Effector memory CD4-positive, alpha-beta T cell (primary cell): ENCODE measurements around the gene PRODH.
"Not testable (repeated sequence)": the region's sequence is repeated elsewhere in the genome, so short reads cannot be mapped to it uniquely, and the experiment has no call there.

Experiments used
- DNase-seq, 3 donors: peaks; one replicate each; pipeline ENCODE4 v3.0.0-alpha.2; 2020
- H3K27ac ChIP-seq: 2 replicates; pipeline ENCODE4 v1.7.0; 2013; ENCODE audit warnings: mild to moderate bottlenecking, low read length, moderate library complexity; ENCODE audit not compliant: insufficient read depth, poor library complexity, severe bottlenecking
- H3K27me3 ChIP-seq: replicated peaks from 2 replicates; pipeline ENCODE4 v1.7.0; 2013; ENCODE audit warnings: mild to moderate bottlenecking, low read length; ENCODE audit not compliant: insufficient read depth, control insufficient read depth, poor library complexity, severe bottlenecking
- H3K36me3 ChIP-seq: 2 replicates; pipeline ENCODE4 v1.7.0; 2013; ENCODE audit warnings: mild to moderate bottlenecking, low read length, moderate library complexity; ENCODE audit not compliant: control insufficient read depth, insufficient read depth
- H3K4me1 ChIP-seq: 2 replicates; pipeline ENCODE4 v1.7.0; 2013; ENCODE audit warnings: low read length, mild to moderate bottlenecking; ENCODE audit not compliant: control insufficient read depth, insufficient read depth, poor library complexity, severe bottlenecking
- H3K4me3 ChIP-seq: 2 replicates; pipeline ENCODE4 v1.7.0; 2013; ENCODE audit warnings: low read length, low read depth, mild to moderate bottlenecking; ENCODE audit not compliant: insufficient read depth, poor library complexity, severe bottlenecking
- H3K9me3 ChIP-seq: 2 replicates; pipeline ENCODE4 v1.7.0; 2013; ENCODE audit warnings: mild to moderate bottlenecking, low read length, moderate library complexity; ENCODE audit not compliant: control insufficient read depth

The PRODH gene

GRCh38 chr22:18968011-18968749 lies 32.1 kb upstream of the PRODH start:
- no peak overlapping the region for H3K4me3 ChIP-seq
- no peak for DNase-seq
- H3K27ac ChIP-seq: no peak overlapping the region
- no peaks in the 10 kb centered on the region for H3K36me3 ChIP-seq
- H3K4me1 ChIP-seq: peaks cover 9% of the 10 kb centered on the region
- peaks cover 8% of the 10 kb centered on the region for H3K27me3 ChIP-seq
- no peaks in the 10 kb centered on the region for H3K9me3 ChIP-seq

- not testable (repeated sequence) for H3K4me3 ChIP-seq, H3K27me3 ChIP-seq, H3K27ac ChIP-seq, H3K36me3 ChIP-seq, H3K9me3 ChIP-seq, H3K4me1 ChIP-seq, DNase-seq
Observed at GRCh38 chr22:18967391-18968010, 31.4 kb upstream of the PRODH start.

- peaks cover 9% of the 10 kb centered on the region for H3K4me1 ChIP-seq
- no peaks in the 10 kb centered on the region for H3K36me3 ChIP-seq
- H3K27me3 ChIP-seq: peaks cover 8% of the 10 kb centered on the region
- H3K27ac ChIP-seq: no peak overlapping the region
- H3K9me3 ChIP-seq: no peaks in the 10 kb centered on the region
- DNase-seq: no peak
- no peak overlapping the region for H3K4me3 ChIP-seq
Observed at GRCh38 chr22:18966748-18967147, 30.7 kb upstream of the PRODH start.

- no peaks in the 10 kb centered on the region for H3K36me3 ChIP-seq
- no peaks in the 10 kb centered on the region for H3K9me3 ChIP-seq
- no peak overlapping the region for H3K4me3 ChIP-seq
- no peak overlapping the region for H3K27ac ChIP-seq
- DNase-seq: no peak
- H3K27me3 ChIP-seq: peaks cover 4% of the 10 kb centered on the region
- peaks cover 7% of the 10 kb centered on the region for H3K4me1 ChIP-seq
Observed at GRCh38 chr22:18965526-18966421, 29.7 kb upstream of the PRODH start.

- H3K27me3 ChIP-seq, H3K9me3 ChIP-seq, DNase-seq, H3K4me3 ChIP-seq, H3K36me3 ChIP-seq, H3K4me1 ChIP-seq, H3K27ac ChIP-seq: not testable (repeated sequence)
Observed at GRCh38 chr22:18964501-18965265, 28.6 kb upstream of the PRODH start.

- not testable (repeated sequence) for H3K36me3 ChIP-seq, H3K4me3 ChIP-seq
Observed at GRCh38 chr22:18964051-18964450, 28.0 kb upstream of the PRODH start.

GRCh38 chr22:18962308-18962635 lies 26.2 kb upstream of the PRODH start:
- Histone ChIP-seq H3K9me3 (no peaks in the 10 kb centered on the region), H3K27ac (no peak overlapping the region), H3K4me1 (no peaks in the 10 kb centered on the region), H3K27me3 (no peaks in the 10 kb centered on the region), H3K4me3 (no peak overlapping the region), H3K36me3 (no peaks in the 10 kb centered on the region)
- no peak for DNase-seq

More at GRCh38 chr22:18964051-18964450, 28.0 kb upstream of the PRODH start:
- not testable (repeated sequence) for H3K4me1 ChIP-seq, H3K27ac ChIP-seq, H3K27me3 ChIP-seq, H3K9me3 ChIP-seq, DNase-seq

- H3K27ac ChIP-seq, H3K4me1 ChIP-seq, DNase-seq, H3K27me3 ChIP-seq, H3K4me3 ChIP-seq, H3K36me3 ChIP-seq, H3K9me3 ChIP-seq: not testable (repeated sequence)
Observed at GRCh38 chr22:18961632-18962307, 25.7 kb upstream of the PRODH start.

GRCh38 chr22:18961201-18961600 lies 25.1 kb upstream of the PRODH start:
- not testable (repeated sequence) for H3K9me3 ChIP-seq, H3K4me3 ChIP-seq, H3K27ac ChIP-seq, DNase-seq, H3K27me3 ChIP-seq, H3K36me3 ChIP-seq, H3K4me1 ChIP-seq
